Measurements from ENCODE around the gene SAMD1.
A peak's percentile ranks its signal among the peaks of the same experiment; 100 is the strongest.

SAMD1 gene

DNA sequence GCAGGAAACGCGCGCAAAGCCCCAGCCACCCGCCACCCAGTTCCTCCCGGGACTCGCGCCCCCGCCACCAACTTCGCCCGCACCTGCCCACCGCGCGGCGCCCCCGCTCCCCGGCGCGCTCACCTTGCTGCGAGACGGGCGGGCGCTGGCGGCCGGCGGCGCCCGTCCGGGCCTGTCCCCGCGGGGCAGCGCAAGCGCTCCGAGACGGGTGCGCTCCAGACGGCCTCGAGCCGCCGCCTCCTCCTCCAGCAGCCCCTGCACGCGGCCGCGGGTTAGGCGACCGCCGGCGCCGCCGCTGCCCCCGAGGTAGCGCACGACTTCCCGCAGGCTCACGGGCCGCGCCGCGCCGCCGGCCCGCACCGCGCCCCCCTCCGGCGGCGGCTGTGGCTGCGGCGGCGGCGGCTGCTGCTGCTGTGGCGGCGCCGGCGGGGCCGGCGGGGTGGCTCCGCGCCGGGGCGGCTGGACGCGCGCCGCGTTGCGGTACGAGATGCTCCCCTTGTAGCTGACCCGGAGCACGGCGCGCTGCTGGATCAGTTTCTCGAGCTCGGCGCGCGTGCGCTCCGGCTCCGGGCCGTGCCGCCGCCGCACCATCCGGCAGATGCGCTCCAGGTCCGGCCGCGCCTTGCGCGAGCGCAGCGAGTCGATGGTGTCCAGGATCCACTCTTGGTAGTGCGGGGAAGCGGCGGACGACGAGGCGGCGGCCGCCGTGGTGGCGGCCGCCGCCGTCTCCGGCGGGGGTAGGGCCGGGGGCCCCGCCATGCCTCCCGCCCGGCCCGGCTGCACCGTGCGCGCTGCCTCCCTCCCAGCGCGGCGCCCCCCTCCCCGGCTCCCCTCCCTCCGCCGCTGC lies 666 bp downstream of the SAMD1 start:
- DNase-seq (ENCODE audit: low spot score), result peak; percentile 40

DNA sequence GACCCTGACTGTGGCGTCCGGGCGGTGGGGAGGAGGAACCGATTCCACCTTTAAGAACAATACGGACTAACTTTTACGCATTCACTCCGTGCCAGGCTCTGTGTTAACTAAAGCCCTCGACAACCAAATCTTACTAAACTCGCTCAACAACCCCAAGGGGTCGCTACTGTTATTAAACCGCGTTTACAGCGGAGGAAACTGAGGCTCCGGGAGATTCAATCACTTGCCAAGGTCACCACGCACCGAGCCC lies 1.2 kb downstream of the SAMD1 start:
- peak; percentile 31 for DNase-seq (ENCODE audit: low spot score)

DNA sequence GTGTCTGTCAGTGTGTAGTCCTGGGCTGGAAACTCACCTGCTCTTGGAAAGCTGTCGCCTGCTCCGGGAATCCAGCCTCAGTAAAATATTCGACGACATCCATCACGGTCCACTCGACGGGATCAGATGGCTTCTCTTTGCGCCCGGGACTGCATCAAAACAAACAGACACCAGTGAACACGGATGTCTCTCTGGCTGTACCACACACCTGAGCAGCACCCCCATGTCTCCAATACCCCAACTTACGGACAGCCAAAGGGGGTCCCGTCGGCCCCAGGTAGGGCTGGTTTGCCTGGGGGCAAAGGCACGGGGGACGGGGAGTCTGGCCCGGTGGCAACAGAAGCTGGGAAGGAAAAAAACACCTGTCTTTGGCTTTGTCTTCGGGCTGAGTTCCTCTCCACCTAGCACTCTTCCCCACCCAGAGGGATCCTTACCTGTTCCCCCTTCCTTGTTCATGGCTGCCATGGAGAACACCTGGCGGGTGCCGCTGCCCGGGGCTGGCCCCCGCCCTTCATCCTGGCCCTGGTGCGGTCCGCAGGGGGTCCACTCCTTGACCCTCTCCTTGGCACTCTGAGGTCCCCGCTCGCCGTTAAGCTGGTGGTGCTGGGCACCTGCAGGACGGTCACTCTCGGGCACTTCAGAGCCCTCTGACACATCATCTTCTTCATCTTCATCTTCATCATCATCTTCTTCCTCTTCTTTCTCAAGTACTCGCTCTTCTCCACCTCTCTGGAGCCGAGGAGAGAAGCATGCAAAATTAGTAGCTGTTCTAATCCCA lies 1.7 kb downstream of the SAMD1 start:
- no peak for DNase-seq (ENCODE audit: low spot score)

DNA sequence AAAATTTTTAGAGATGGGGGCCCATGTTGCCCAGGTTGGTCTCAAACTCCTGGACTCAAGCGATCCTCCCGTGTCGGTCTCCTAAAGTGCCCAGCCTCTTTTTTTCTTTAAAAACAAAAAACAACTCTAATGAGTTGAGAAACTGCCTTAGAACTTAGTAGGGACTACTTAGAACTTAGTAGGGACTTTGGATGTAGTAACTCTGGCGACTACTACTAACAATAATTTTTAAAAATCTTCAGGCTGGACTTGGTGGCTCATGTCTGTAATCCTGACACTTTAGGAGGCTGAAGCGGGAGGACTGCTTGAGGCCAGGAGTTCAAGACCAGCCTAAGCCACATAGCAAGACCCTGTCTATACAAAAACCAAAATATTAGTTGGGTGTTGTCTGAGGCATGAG lies 4.5 kb downstream of the SAMD1 start:
- no peak for DNase-seq (ENCODE audit: low spot score)

DNA sequence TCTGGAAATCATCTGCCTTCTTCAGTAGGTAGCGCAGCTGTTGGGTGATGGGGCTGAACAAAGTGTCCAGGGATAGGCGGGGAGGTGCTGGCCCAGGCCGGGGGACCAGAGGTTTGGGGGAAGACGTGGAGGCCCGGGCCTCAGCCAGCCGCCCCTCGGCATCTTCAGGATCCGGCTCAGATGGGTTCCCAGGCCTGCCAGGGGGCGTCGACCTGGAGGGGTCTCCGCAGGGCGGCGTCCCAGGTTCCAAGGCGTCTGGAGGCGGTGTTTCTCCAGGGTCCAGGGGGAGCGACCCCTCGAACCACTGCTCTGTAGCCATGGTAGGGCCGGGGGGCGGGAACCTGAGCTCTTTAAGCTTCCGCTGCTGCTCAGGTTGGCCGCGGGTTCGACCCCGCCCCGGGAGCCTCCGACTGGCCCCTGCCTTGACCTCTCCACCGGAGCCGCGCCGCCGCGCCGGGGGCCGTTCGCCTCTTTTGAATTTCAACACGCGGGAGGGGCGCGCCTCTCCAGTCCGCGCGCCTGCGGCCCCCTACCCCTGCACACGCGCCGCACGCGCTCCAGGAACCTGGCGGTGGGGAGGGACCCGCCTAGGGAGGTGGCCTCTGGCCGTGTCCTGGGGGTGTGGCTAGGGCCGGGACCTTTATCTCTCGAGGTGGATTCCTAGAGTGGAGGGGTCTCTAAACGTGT lies 5.1 kb downstream of the SAMD1 start, which contains the start of gene C19orf67:
C19orf67 (minus strand) TSS at position 475 of the 687 bp plus-strand sequence; CDS start at position 319, 156 bp downstream.
- DNase-seq (ENCODE audit: low spot score), result no peak

DNA sequence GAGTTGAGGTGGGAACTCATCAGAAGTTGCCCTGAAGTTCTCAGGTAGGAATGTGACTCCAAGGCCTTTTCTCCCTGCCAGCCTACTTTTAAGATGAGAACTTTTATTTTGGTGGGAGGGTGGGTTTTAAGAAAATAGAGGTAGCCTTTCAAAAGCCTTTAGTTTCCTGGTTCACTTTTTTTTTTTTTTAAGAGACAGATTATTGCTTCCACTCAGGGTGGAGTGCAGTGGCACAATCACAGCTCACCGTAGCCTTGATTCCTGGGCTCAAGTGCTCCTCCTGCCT lies 7.9 kb downstream of the SAMD1 start:
- DNase-seq (ENCODE audit: low spot score), result no peak

DNA sequence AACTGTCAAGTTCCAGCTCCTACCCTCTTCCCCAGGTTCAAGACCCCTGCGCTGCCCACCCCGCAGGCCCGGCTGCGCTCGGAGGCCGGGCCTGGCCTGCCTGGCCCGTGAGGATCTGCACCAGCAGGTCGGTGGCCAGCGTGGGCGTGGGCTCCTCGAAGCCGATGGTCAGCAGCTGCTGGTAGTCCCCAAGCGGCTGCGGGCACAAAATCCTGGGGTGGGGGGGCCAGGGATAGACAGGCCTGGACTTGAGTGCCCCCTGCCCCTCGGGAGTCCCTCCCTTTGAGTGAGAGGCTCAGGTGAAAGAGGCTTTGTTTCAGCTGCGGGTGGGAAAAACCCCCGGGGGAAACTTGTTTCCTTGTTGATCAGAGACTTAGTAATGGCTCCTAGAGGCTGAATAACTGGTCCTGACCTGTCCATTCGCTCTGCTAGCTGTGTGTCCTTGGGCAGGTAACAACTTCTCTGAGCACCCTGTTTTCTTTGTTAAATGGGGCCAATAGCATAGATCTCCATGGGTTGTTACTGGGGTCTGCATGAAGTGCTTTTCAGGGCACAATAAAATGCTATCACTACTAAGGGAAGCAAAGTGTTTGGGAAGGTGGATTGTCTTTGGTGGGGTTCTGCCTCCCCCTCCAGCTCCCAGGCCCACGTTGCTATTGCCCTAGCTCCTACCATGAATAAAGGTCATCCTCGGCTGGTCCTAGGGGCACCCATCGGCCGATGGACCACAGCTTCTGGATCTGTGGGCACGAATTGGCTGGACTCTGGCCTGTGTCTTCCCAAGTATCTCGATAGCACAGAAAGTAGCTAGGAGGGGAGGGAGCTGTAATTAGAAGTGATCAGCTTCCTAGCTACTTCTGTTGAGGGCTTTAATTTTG lies 8.5 kb downstream of the SAMD1 start:
- peak; percentile 46 for DNase-seq (ENCODE audit: low spot score)

DNA sequence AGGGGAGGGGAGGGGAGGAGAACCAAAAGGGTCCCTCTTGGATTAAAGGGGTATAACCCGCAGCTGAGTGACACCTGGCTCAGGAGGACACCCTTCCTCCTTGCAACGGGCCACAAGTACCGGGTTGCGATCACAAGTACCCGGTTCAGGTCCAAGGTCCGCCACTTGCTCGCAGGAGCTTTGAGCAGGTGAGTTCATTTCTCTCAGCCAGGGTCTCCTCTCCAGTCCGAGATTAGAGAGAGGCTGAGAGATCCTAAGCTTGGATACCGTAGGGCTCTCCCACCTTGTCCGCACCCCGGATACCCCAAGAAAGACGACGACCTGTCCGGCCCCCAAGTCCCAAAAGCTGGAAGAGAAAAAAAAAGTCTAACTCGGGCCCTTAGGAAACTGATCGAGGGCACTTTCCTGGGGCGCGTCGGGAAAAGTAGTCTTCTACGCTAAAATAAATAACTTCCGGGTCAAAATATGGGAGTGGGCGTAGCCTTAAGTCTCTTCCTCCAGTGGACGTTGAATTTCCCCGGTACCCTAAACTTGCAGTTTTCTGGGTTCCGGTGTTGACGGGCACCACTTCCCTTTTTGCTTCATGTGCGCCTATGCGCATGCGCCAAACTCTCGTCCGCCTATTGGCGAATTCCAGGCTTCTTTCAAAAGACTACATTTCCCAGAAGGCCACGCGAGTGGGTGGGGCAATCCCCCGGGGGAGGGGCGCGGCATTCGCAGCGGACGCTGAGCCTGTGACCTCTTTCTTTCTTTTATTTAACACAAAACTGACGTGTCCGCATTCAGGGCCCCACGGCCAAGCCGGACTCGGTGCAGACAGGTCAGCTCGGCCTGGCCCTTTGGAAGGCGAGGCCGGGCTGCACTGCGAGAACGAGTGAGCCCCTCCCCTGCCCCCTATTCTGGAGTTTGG lies 9.4 kb downstream of the SAMD1 start:
- DNase-seq (ENCODE audit: low spot score), result peak; percentile 100

DNA sequence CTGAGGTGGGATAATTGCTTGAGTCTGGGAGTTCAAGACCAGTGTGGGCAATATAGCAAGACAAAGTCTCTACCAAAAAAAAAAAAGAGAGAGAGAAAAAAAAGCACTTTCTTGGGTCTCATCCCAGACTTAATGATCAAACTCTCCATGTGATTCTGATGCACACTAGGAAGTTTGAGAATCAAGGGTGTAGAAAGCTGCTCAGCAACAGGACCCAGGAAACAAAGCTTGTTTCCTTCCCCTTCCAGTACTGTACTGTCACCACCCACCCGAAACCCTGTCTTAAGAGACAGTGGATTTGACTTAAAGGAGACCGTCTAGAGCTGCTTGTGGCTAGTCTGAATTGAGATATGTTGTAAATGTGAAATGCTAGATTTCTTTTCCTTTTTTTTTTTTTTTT lies 12.1 kb downstream of the SAMD1 start:
- no peak for DNase-seq (ENCODE audit: low spot score)

DNA sequence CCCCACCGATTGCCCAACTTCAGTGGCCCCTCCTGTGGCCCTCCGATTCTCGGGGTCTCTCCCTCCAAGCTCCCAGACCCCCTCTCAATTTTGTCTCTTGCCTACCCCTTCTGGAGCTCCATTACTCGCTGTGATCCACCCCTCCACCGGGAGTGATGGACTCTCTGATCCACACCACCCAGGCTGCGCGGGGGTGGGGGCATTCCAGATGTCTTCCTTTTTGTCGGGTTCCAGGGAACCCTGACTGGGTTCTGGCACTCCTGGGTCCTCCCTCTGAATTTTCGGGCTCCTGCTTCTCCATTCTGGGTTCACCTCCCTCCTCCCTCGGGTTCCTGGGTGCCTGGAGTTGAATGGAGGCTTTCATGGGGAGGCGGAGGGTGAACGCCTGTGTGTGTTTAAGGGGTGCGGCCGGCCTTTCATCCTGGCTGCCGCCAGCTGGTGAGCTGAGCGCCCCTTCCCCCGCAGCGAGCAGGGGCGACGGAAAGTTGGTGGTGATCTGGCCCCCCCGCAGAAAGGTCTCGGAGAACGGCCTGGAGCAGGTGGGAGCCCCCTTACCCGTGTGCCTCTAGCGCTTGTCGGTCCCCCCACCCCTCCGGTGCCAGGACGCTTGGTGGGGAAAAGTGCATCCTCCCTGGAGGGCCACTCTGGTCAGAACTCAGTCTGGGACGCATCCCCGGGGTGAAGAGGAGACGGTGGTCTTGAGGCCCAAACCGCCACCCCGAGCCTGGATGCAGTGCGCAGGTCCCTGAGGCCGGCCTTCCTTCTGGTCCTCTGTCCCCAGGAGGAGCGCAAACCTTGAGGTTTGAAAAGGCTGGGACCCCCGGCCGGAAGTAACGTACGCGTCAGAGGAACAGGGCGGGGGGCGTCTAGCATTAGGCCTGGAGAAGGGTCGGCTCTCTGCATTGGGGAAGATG lies 16.4 kb downstream of the SAMD1 start:
- DNase-seq (ENCODE audit: low spot score), result peak; percentile 15

DNA sequence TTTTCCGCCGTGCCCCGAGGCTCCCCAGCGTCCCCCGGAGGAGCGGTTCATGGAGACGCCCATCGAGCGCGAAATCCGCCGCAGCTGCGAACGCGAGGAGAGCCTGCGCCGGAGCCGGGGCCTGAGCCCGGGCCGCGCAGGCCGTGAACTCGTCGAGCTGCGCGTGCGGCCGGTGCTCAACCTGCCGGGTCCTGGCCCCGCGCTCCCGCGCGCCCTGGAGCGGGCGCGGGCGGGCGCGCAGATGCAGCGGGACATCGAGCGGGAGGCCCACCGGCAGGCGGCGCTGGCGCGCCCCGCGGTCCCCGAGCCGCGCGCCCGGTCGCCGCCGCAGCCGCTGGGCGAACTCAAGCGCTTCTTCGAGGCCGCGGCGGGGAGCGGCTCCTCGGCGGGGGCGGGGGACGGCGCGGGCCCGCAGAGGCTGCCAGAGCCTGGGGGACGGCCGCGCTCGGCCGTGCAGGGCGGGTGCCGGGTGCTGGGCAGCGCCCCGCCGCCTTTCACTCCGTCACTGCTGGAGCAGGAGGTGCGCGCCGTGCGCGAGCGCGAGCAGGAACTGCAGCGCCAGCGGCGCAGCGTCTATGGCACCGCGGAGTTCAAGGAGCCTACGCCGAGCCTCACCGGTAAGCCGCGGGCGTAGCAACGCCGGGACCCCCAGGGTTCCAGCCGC lies 17.2 kb downstream of the SAMD1 start:
- DNase-seq (ENCODE audit: low spot score), result peak; percentile 73

DNA sequence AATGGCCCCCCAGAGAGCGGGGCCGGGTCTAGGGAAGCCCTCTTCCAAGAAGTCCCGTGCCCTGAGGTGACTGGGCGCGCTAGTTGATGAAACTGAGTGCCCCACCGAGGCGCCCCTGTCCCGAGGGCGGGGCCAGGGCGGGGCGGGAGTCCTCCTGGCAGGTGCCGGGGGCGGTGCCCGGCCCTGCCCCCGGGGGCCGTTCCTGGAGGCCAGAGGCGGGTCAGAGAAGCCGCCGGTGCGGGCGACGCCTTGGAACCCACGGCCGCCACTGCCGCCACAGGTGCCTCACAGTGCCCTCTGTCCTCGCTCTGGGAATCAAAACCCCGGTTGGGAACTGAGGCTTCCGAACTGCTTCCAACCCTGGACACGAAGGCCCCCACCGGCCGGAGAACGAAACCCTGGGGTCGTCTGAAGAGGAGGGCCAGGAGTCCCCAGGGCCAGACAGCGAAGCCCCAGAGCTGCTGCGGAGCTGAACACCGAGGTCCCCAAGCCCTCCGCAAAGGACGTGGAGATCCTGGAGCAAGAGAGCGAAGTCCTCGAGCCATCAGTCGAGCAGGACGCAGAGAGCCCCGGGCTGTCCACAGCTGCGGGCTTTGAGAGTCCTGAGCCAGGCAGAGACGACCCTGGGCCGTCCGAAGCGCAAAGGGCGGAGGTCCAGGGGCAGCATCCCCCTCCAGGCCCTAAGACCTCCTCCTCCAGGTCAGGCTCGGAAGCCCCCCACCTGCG lies 17.9 kb downstream of the SAMD1 start, which contains the start of gene MISP3:
MISP3 (plus strand) TSS at position 252 of the 726 bp plus-strand sequence. CDS start 524 bp downstream, outside the sequence.
- DNase-seq (ENCODE audit: low spot score), result peak; percentile 16

DNA sequence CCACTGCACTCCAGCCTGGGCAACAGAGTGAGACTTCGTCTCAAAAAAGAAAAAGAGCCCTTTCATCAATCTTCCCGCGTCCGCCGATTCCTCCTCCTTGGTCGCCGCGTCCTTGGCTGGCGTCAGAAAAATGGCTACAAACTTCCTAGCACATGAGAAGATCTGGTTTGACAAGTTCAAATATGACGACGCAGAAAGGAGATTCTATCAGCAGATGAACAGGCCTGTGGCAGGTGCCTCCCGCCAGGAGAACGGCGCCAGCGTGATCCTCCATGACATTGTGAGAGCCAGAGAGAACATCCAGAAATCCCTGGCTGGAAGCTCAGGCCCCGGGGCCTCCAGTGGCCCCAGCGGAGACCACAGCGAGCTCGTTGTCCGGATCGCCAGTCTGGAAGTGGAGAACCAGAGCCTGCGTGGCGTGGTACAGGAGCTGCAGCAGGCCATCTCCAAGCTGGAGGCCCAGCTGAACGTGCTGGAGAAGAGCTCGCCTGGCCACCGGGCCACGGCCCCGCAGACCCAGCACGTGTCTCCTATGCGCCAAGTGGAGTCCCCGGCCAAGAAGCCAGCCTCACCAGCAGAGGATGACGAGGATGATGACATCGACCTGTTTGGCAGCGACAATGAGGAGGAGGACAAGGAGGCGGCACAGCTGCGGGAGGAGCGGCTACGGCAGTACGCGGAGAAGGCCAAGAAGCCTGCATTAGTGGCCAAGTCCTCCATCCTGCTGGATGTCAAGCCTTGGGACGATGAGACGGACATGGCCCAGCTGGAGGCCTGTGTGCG lies 20.1 kb downstream of the SAMD1 start:
- no peak for DNase-seq (ENCODE audit: low spot score)

DNA sequence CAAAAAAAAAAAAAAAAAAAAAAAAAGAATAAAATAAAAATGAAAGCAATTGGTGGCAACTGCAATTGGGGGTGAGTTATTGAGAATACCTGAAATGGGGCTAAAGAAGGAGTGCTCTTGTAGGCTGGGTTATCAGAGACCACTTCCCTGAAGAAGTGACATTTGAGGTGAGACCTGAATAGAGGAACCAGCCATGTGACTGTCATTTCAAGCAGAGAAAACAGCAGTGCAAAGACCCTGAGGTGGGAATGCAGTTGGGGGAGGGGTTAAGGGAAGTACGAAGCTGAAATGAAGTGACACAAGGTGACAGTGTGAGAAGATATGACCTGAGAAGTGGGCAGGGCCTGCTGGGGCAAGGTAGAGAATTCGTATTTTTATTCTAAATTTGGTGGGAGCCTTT lies 24.4 kb downstream of the SAMD1 start:
- no peak for DNase-seq (ENCODE audit: low spot score)

DNA sequence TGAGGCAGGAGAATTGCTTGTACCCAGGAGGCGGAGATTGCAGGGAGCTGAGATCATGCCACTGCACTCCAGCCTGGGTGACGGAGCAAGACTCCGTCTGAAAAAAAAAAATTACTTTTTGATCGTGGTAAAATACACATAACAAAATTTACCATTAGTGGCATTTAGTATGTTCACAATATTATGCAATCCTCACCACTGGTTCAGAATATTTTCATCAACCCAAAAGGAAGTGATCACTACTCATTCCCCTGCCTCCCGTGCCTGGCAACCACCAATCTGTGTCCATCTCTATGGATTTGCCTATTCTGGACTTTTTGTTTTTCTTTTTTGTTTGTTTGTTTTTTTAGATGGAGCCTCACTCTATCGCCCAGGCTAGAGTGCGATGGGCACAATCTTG lies 27.4 kb downstream of the SAMD1 start:
- DNase-seq (ENCODE audit: low spot score), result no peak

DNA sequence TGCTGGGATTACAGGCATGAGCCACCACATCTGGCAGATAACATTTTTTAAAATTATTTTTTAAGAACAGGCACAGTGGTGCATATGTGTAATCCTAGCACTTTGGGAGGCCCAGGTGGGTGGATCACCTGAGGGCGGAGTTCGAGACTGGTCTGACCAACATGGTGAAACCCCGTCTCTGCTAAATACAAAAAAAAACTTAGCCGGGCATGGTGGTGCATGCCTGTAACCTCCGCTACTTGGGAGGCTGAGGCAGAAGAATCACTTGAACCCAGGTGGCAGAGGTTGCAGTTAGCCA lies 28.0 kb downstream of the SAMD1 start:
- no peak for DNase-seq (ENCODE audit: low spot score)

DNA sequence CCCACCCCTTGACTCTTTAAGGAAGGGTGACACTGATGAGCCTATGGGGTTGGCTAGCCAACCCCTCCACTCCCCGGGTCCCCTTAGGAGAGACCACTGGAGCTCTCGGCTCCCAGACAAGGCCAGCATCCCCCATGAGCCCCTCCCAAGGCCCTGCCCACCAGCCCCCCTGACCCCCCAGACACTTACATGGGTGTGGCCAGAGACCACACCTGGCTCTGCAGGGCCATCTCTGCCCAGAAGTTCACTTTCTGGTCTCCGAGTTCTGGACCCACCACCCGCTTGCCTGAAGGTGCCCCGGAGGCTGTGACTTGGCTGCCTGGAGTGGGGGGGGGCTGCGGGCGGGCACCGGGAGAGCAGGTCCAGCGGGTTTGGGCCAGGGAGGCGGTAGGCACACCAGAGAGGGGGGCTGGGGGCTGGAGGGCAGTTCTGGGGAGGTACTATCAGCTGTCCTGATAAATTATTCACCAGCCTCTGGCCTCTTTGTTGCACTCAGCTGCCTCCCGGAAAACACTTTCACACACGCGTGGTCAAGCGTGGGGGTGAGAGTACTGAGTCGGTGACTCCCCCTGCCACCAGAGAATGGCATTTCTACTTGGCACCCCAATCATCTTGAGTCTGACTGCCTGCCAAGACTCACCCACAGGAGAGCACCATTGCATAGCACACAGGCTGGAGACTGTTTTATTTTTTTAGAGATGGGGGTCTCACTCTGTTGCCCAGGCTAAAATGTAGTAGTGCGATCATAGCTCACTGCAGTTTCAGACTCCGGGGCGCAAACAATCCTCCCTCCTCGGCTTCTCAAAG lies 28.6 kb downstream of the SAMD1 start, which contains the start of gene PALM3:
PALM3 (minus strand) TSS at position 326 of the 807 bp plus-strand sequence; CDS start at position 230, 96 bp downstream.
- DNase-seq (ENCODE audit: low spot score), result no peak
